A549 (cell line): ENCODE data around the gene DLEU7. TPM values are rescaled to one million over a fixed set of nuclear protein-coding genes. Genes with fewer than 3 reads are reported as not detected.

Experiments used
- ATAC-seq, 2 experiments: fragments of 200-7000 bp in 1 of 2; fragments of >200 bp in 1 of 2; cut with Nextera tagmentation in 1 of 2; cut with Tn5 transposase in 1 of 2; 3 replicates each; pipeline versions ENCODE4 v1.8.0 to v1.9.1; 2018 to 2020; ENCODE audit warnings: mild to moderate bottlenecking in 1 of 2, moderate library complexity in 1 of 2
- CTCF ChIA-PET: fragments of 300-600 bp; sonication (Branson Sonifier 250); formaldehyde crosslinking; extraction: SDS; loops from one replicate; lab custom pipeline; 2021; ENCODE audit warnings: antibody characterized with exemption, inconsistent platforms; lab: Yijun Ruan, JAX
- POLR2A ChIA-PET: fragments of 350-600 bp; formaldehyde crosslinking; extraction: SDS; loops from one replicate; lab custom pipeline; 2021; ENCODE audit warnings: antibody characterized with exemption, inconsistent platforms; lab: Yijun Ruan, JAX
- DNase-seq, 2 experiments: peaks; one replicate each; pipeline versions ENCODE4 v3.0.0 to v3.0.0-alpha.2; 2011 to 2016; ENCODE audit warnings: low read depth in 1 of 2, low spot score in 1 of 2
- FAIRE-seq: peaks from 2 replicates; lab custom pipeline; 2011; peaks lifted over from hg19 to GRCh38; lab: Jason Lieb, UNC
- H3K27ac ChIP-seq, 2 experiments: fragments of >200 bp; sonication (Bioruptor Twin); formaldehyde crosslinking; 3 replicates each; pipeline ENCODE4 v1.5.1; 2016 to 2017
- H3K4me1 ChIP-seq: fragments of >200 bp; sonication (Bioruptor Twin); formaldehyde crosslinking; 3 replicates; pipeline ENCODE4 v1.6.1; 2016
- H3K4me2 ChIP-seq: fragments of >200 bp; sonication (Bioruptor Twin); formaldehyde crosslinking; 3 replicates; pipeline ENCODE4 v1.6.1; 2016
- H3K4me3 ChIP-seq: fragments of >200 bp; sonication (Bioruptor Twin); formaldehyde crosslinking; 3 replicates; pipeline ENCODE4 v1.5.1; 2016
- H3K9me3 ChIP-seq: fragments of >200 bp; sonication (Bioruptor Twin); formaldehyde crosslinking; 3 replicates; pipeline ENCODE4 v1.6.1; 2016
- CBX2 ChIP-seq: fragments of 200-600 bp; sonication (generic); IDR thresholded peaks from 2 replicates; pipeline ENCODE4 v1.6.1; 2016; ENCODE audit warnings: low read depth, mild to moderate bottlenecking, borderline replicate concordance
- CHD4 ChIP-seq: fragments of 200-600 bp; sonication (generic); IDR thresholded peaks from 2 replicates; pipeline ENCODE4 v1.6.1; 2016; ENCODE audit warnings: antibody characterized with exemption, mild to moderate bottlenecking, borderline replicate concordance
- HOXB13 ChIP-seq: fragments of 250-450 bp; sonication (Bioruptor Pico); IDR thresholded peaks from 2 replicates; pipeline ENCODE4 v1.5.0; 2020; ENCODE audit warnings: low read depth, mild to moderate bottlenecking, moderate library complexity
- JUN ChIP-seq, 2 experiments: fragments of >200 bp; sonication (Bioruptor Twin); formaldehyde crosslinking; IDR thresholded peaks; 2 replicates in 1 of 2; 3 replicates in 1 of 2; pipeline ENCODE4 v1.6.1; 2016 to 2017
- KDM1A ChIP-seq: fragments of 200-600 bp; sonication (generic); IDR thresholded peaks from 2 replicates; pipeline ENCODE4 v1.6.1; 2016; ENCODE audit warnings: low read depth, mild to moderate bottlenecking
- MAZ ChIP-seq: fragments of 150-350 bp; IDR thresholded peaks from 2 replicates; pipeline ENCODE4 v1.6.1; 2014; ENCODE audit warnings: antibody characterized with exemption, low read depth, low read length, borderline replicate concordance
- NR3C1 ChIP-seq: fragments of >200 bp; sonication (Bioruptor Twin); formaldehyde crosslinking; IDR thresholded peaks from 3 replicates; pipeline ENCODE4 v1.6.1; 2017
- PHF8 ChIP-seq: fragments of 200-600 bp; sonication (generic); IDR thresholded peaks from 2 replicates; pipeline ENCODE4 v1.6.1; 2016; ENCODE audit warnings: low read depth, mild to moderate bottlenecking, antibody characterized with exemption, moderate library complexity, borderline replicate concordance
- RAD21 ChIP-seq, 2 experiments: fragments of >200 bp in 1 of 2; sonication (Bioruptor Twin) in 1 of 2; formaldehyde crosslinking in 1 of 2; IDR thresholded peaks in 1 of 2; conservative IDR thresholded peaks in 1 of 2; 2 replicates in 1 of 2; 3 replicates in 1 of 2; pipeline ENCODE4 v1.6.1; 2012 to 2018; ENCODE audit warnings: inconsistent platforms in 1 of 2
- RNF2 ChIP-seq: fragments of 200-600 bp; sonication (generic); IDR thresholded peaks from 2 replicates; pipeline ENCODE4 v1.6.1; 2016; ENCODE audit warnings: low read depth, mild to moderate bottlenecking, antibody characterized with exemption, moderate library complexity, borderline replicate concordance
- TP53 ChIP-seq: fragments of 250-450 bp; sonication (Bioruptor Pico); IDR thresholded peaks from 2 replicates; pipeline ENCODE4 v1.5.0; 2021; ENCODE audit warnings: mild to moderate bottlenecking, moderate library complexity
- ZNF302 ChIP-seq: fragments of 250-450 bp; sonication (Bioruptor Pico); IDR thresholded peaks from 2 replicates; pipeline ENCODE4 v1.9.0; 2021; ENCODE audit warnings: inconsistent platforms, mild to moderate bottlenecking, moderate library complexity
- WGBS: methylation state at CpG from one replicate; pipeline ENCODE4 v1.1.6; 2017; ENCODE audit errors: missing lambda C conversion rate; 5-methylcytosine and 5-hydroxymethylcytosine counted together
- polyA plus RNA-seq, 4 experiments: library from polyadenylated mRNA; depleted of rRNA in 3 of 4; stranded (reverse); fragments of >200 nt; fragmentation: RNase III in 1 of 4; extraction: RNeasy Plus Mini Kit Qiagen cat#74134 plus additional on column Dnase treatment in 1 of 4; gene quantifications; 2 replicates in 3 of 4; 3 replicates in 1 of 4; pipeline ENCODE4 v1.2.3, GENCODE V29; 2011 to 2017
- TF ChIP-seq, protein P1 (sequence below): fragments of >200 bp; sonication (Bioruptor Twin); formaldehyde crosslinking; IDR thresholded peaks from 2 replicates; pipeline ENCODE4 v1.6.1; 2016
- TF ChIP-seq, protein P2 (sequence below): fragments of 250-450 bp; sonication (Bioruptor Pico); IDR thresholded peaks from 2 replicates; pipeline ENCODE4 v1.5.0; 2021; ENCODE audit warnings: mild to moderate bottlenecking, moderate library complexity, borderline replicate concordance
- TF ChIP-seq, protein P3 (sequence below): fragments of 250-450 bp; sonication (Bioruptor Pico); IDR thresholded peaks from 2 replicates; pipeline ENCODE4 v1.5.0; 2020; ENCODE audit warnings: low read depth, mild to moderate bottlenecking, moderate library complexity
- TF ChIP-seq, protein P4 (sequence below): fragments of 200-600 bp; sonication (generic); IDR thresholded peaks from 2 replicates; pipeline ENCODE4 v1.6.1; 2016; ENCODE audit warnings: antibody characterized with exemption, mild to moderate bottlenecking, moderate library complexity
- TF ChIP-seq, protein P5 (sequence below): IDR thresholded peaks from 2 replicates; pipeline ENCODE4 v1.6.1; 2012; ENCODE audit warnings: low read depth, borderline replicate concordance
- TF ChIP-seq, protein P6 (sequence below): fragments of >200 bp; sonication (Bioruptor Twin); formaldehyde crosslinking; IDR thresholded peaks from 3 replicates; pipeline ENCODE4 v1.5.1; 2016
- TF ChIP-seq, protein P7 (sequence below): fragments of 150-350 bp; IDR thresholded peaks from 2 replicates; pipeline ENCODE4 v1.6.1; 2014; ENCODE audit warnings: low read depth, mild to moderate bottlenecking, low read length

The DLEU7 gene
- polyA plus RNA-seq, 2 of the 4 experiments (the other 2 are of a cell fraction): not detected

DNA sequence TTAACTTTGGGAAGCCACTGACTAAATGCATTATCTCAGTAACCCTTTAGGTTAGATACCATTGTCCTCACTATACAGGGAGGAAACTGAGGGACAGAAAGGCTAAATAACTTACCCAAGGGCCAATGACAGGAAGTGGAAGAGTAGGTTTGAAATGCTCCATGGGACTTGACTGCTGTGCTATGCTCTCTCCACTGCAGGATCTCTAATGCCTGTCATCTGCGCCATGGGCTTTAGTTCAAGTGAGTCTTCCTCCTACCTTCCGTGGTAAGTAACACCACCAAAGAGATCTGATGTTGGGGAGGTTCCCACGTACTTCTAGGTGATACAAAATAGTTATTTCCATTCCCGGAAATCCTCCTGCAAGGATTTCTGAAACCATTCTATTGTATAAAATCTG lies 3.7 kb downstream of the DLEU7 start:
- Histone ChIP-seq H3K4me1 (no peaks in the 10 kb centered on the region), H3K4me3 (no peak overlapping the region), H3K4me2 (no peak overlapping the region), H3K27ac (no peak overlapping the region), H3K9me3 (no peaks in the 10 kb centered on the region)
- ATAC-seq (no peak), FAIRE-seq (no peak), DNase-seq (no peak)
- ChIA-PET CTCF (no interaction called here), POLR2A (no interaction called here)
- TF ChIP-seq CBX2 (no peak), TP53 (CRISPR knock-in tag) (no peak), KDM1A (no peak), CHD4 (no peak), PHF8 (no peak), RNF2 (no peak), RAD21 (conservative IDR thresholded peaks at IDR 0.05 in 1 of 2, IDR thresholded peaks at IDR 0.05 in 1 of 2) (no peak), ZNF302 (CRISPR knock-in tag) (no peak), HOXB13 (no peak), NR3C1 (no peak), MAZ (no peak), JUN (IDR thresholded peaks at IDR 0.05) (no peak)
- TF ChIP-seq, protein P1, sequence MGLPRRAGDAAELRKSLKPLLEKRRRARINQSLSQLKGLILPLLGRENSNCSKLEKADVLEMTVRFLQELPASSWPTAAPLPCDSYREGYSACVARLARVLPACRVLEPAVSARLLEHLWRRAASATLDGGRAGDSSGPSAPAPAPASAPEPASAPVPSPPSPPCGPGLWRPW: no peak
- TF ChIP-seq, protein P2, sequence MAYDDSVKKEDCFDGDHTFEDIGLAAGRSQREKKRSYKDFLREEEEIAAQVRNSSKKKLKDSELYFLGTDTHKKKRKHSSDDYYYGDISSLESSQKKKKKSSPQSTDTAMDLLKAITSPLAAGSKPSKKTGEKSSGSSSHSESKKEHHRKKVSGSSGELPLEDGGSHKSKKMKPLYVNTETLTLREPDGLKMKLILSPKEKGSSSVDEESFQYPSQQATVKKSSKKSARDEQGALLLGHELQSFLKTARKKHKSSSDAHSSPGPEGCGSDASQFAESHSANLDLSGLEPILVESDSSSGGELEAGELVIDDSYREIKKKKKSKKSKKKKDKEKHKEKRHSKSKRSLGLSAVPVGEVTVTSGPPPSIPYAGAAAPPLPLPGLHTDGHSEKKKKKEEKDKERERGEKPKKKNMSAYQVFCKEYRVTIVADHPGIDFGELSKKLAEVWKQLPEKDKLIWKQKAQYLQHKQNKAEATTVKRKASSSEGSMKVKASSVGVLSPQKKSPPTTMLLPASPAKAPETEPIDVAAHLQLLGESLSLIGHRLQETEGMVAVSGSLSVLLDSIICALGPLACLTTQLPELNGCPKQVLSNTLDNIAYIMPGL: no peak
- TF ChIP-seq, protein P3, sequence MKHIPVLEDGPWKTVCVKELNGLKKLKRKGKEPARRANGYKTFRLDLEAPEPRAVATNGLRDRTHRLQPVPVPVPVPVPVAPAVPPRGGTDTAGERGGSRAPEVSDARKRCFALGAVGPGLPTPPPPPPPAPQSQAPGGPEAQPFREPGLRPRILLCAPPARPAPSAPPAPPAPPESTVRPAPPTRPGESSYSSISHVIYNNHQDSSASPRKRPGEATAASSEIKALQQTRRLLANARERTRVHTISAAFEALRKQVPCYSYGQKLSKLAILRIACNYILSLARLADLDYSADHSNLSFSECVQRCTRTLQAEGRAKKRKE: no peak
- TF ChIP-seq, protein P4, sequence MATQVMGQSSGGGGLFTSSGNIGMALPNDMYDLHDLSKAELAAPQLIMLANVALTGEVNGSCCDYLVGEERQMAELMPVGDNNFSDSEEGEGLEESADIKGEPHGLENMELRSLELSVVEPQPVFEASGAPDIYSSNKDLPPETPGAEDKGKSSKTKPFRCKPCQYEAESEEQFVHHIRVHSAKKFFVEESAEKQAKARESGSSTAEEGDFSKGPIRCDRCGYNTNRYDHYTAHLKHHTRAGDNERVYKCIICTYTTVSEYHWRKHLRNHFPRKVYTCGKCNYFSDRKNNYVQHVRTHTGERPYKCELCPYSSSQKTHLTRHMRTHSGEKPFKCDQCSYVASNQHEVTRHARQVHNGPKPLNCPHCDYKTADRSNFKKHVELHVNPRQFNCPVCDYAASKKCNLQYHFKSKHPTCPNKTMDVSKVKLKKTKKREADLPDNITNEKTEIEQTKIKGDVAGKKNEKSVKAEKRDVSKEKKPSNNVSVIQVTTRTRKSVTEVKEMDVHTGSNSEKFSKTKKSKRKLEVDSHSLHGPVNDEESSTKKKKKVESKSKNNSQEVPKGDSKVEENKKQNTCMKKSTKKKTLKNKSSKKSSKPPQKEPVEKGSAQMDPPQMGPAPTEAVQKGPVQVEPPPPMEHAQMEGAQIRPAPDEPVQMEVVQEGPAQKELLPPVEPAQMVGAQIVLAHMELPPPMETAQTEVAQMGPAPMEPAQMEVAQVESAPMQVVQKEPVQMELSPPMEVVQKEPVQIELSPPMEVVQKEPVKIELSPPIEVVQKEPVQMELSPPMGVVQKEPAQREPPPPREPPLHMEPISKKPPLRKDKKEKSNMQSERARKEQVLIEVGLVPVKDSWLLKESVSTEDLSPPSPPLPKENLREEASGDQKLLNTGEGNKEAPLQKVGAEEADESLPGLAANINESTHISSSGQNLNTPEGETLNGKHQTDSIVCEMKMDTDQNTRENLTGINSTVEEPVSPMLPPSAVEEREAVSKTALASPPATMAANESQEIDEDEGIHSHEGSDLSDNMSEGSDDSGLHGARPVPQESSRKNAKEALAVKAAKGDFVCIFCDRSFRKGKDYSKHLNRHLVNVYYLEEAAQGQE: no peak
- TF ChIP-seq, protein P5, sequence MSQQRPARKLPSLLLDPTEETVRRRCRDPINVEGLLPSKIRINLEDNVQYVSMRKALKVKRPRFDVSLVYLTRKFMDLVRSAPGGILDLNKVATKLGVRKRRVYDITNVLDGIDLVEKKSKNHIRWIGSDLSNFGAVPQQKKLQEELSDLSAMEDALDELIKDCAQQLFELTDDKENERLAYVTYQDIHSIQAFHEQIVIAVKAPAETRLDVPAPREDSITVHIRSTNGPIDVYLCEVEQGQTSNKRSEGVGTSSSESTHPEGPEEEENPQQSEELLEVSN: no peak
- TF ChIP-seq, protein P6, sequence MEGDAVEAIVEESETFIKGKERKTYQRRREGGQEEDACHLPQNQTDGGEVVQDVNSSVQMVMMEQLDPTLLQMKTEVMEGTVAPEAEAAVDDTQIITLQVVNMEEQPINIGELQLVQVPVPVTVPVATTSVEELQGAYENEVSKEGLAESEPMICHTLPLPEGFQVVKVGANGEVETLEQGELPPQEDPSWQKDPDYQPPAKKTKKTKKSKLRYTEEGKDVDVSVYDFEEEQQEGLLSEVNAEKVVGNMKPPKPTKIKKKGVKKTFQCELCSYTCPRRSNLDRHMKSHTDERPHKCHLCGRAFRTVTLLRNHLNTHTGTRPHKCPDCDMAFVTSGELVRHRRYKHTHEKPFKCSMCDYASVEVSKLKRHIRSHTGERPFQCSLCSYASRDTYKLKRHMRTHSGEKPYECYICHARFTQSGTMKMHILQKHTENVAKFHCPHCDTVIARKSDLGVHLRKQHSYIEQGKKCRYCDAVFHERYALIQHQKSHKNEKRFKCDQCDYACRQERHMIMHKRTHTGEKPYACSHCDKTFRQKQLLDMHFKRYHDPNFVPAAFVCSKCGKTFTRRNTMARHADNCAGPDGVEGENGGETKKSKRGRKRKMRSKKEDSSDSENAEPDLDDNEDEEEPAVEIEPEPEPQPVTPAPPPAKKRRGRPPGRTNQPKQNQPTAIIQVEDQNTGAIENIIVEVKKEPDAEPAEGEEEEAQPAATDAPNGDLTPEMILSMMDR: no peak
- TF ChIP-seq, protein P7, sequence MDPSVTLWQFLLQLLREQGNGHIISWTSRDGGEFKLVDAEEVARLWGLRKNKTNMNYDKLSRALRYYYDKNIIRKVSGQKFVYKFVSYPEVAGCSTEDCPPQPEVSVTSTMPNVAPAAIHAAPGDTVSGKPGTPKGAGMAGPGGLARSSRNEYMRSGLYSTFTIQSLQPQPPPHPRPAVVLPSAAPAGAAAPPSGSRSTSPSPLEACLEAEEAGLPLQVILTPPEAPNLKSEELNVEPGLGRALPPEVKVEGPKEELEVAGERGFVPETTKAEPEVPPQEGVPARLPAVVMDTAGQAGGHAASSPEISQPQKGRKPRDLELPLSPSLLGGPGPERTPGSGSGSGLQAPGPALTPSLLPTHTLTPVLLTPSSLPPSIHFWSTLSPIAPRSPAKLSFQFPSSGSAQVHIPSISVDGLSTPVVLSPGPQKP: no peak
- WGBS: 29% methylated on average over 4 of the region's 4 CpGs
